Suprapubic skin (tissue), 4 donors: ENCODE measurements around the gene CHRD.

Source experiments
- CTCF ChIP-seq, 2 donors: fragments of 200-600 bp in 1 of 2; fragments of 450-650 bp in 1 of 2; sonication (generic) in 1 of 2; IDR thresholded peaks; one replicate each; pipeline ENCODE4 v1.5.1; 2016 to 2019; ENCODE audit warnings: antibody characterized with exemption in 2 of 2, mild to moderate bottlenecking in 1 of 2, moderate library complexity in 1 of 2
- EP300 ChIP-seq: sonication (generic); formaldehyde crosslinking; IDR thresholded peaks from one replicate; pipeline ENCODE4 v1.6.1; 2017; ENCODE audit warnings: antibody characterized with exemption
- POLR2A ChIP-seq, 2 donors: fragments of 450-650 bp; IDR thresholded peaks; one replicate each; pipeline ENCODE4 v1.6.1; 2017; ENCODE audit warnings: antibody characterized with exemption in 2 of 2, mild to moderate bottlenecking in 2 of 2, moderate library complexity in 2 of 2
- POLR2AphosphoS5 ChIP-seq, 3 donors: sonication (generic); formaldehyde crosslinking; IDR thresholded peaks; one replicate each; pipeline ENCODE4 v1.6.1; 2017; ENCODE audit warnings: antibody characterized with exemption in 3 of 3

- TF ChIP-seq CTCF (IDR thresholded peaks at IDR 0.05): no peak
- no peak for TF ChIP-seq POLR2A (IDR thresholded peaks at IDR 0.05)
- no peak for TF ChIP-seq EP300
- no peak for TF ChIP-seq POLR2AphosphoS5 (IDR thresholded peaks at IDR 0.05)
Measured at GRCh38 chr3:184384856-184385422, 5.1 kb downstream of the CHRD start.
